Endodermal cell (in vitro differentiated cells): ENCODE measurements around the gene DDAH1. TPM values are rescaled to one million over a fixed set of nuclear protein-coding genes. Genes with fewer than 3 reads are reported as not detected.

ENCODE experiments used
- DNase-seq: peaks from one replicate; pipeline ENCODE4 v3.0.0-alpha.2; 2017
- H3K27ac ChIP-seq: 2 replicates; pipeline ENCODE4 v1.5.1; 2013; ENCODE audit warnings: mild to moderate bottlenecking, low read depth, low read length, moderate library complexity
- H3K27me3 ChIP-seq: 2 replicates; pipeline ENCODE4 v1.6.1; 2013; ENCODE audit warnings: mild to moderate bottlenecking, low read length, moderate library complexity; ENCODE audit not compliant: insufficient read depth, control insufficient read depth, poor library complexity, severe bottlenecking
- H3K36me3 ChIP-seq: 2 replicates; pipeline ENCODE4 v1.7.0; 2013; ENCODE audit warnings: mild to moderate bottlenecking, low read length, moderate library complexity; ENCODE audit not compliant: control insufficient read depth, insufficient read depth
- H3K4me1 ChIP-seq: one replicate; pipeline ENCODE4 v1.7.0; 2013; ENCODE audit warnings: low read length; ENCODE audit not compliant: control insufficient read depth, insufficient read depth
- H3K4me3 ChIP-seq: 2 replicates; pipeline ENCODE4 v1.5.1; 2013; ENCODE audit warnings: mild to moderate bottlenecking, low read length, moderate library complexity
- H3K9ac ChIP-seq: 2 replicates; pipeline ENCODE4 v1.6.1; 2013; ENCODE audit warnings: mild to moderate bottlenecking, low read length, moderate library complexity; ENCODE audit not compliant: poor library complexity, severe bottlenecking; ENCODE audit errors: extremely low read depth
- H3K9me3 ChIP-seq: 2 replicates; pipeline ENCODE4 v1.6.1; 2013; ENCODE audit warnings: mild to moderate bottlenecking, low read length, moderate library complexity; ENCODE audit not compliant: control insufficient read depth
- H3K27ac Mint-ChIP-seq: 2 replicates; pipeline ENCODE4 v1.8.0; 2020; ENCODE audit warnings: mixed read lengths
- H3K27me3 Mint-ChIP-seq: 2 replicates; pipeline ENCODE4 v1.8.0; 2021; ENCODE audit warnings: mild to moderate bottlenecking, mixed read lengths; ENCODE audit not compliant: insufficient read depth
- H3K36me3 Mint-ChIP-seq: 2 replicates; pipeline ENCODE4 v1.8.0; 2020; ENCODE audit warnings: low read depth, mixed read lengths
- H3K4me1 Mint-ChIP-seq: 2 replicates; pipeline ENCODE4 v1.8.0; 2020; ENCODE audit warnings: mixed read lengths
- H3K4me3 Mint-ChIP-seq: 2 replicates; pipeline ENCODE4 v1.8.0; 2020; ENCODE audit warnings: mild to moderate bottlenecking, moderate library complexity, mixed read lengths
- H3K9me3 Mint-ChIP-seq: 2 replicates; pipeline ENCODE4 v1.8.0; 2020; ENCODE audit warnings: mild to moderate bottlenecking, mixed read lengths
- CTCF ChIP-seq: fragments of 200-600 bp; sonication (generic); conservative IDR thresholded peaks from 2 replicates; pipeline ENCODE4 v1.5.0; 2021; ENCODE audit warnings: antibody characterized with exemption, mild to moderate bottlenecking
- WGBS, 2 experiments: methylation state at CpG; one replicate each; pipeline versions ENCODE4 v1.1.5 to v1.1.7; 2013; ENCODE audit warnings: missing lambda C conversion rate in 2 of 2, mixed read lengths in 1 of 2; ENCODE audit not compliant: insufficient coverage in 1 of 2, insufficient read length in 1 of 2; 5-methylcytosine and 5-hydroxymethylcytosine counted together
- total RNA-seq, 2 donors: library from RNA; stranded (reverse); fragmentation: NEBNext Ultra II Directional in 1 of 2; extraction: Animal tissue kit (Norgen Biotek cat#: 25700) in 1 of 2; gene quantifications; 2 replicates in 1 of 2; 3 replicates in 1 of 2; pipeline ENCODE4 v1.2.1, GENCODE V29; 2021

Gene DDAH1
- total RNA-seq, 2 donors from 2014 or later: 16.3 to 22.8 TPM

GRCh38 chr1:85313888-85314696 is 150.9 kb downstream of the DDAH1 start:
- H3K27me3 ChIP-seq: no peaks in the 10 kb centered on the region
- H3K4me1 ChIP-seq: no peaks in the 10 kb centered on the region
- H3K36me3 Mint-ChIP-seq: no peaks in the 10 kb centered on the region
- no peaks in the 10 kb centered on the region for H3K27me3 Mint-ChIP-seq
- TF ChIP-seq CTCF: no peak
- H3K27ac ChIP-seq: no peak overlapping the region
- H3K9me3 ChIP-seq: no peaks in the 10 kb centered on the region
- H3K4me3 Mint-ChIP-seq: no peak overlapping the region
- H3K27ac Mint-ChIP-seq: no peak overlapping the region
- H3K4me3 ChIP-seq: no peak overlapping the region
- H3K9ac ChIP-seq: no peak overlapping the region
- DNase-seq: no peak
- 90 to 96% methylated on average over 3 of the region's 3 CpGs for WGBS, 2 experiments
- no peaks in the 10 kb centered on the region for H3K9me3 Mint-ChIP-seq
- H3K4me1 Mint-ChIP-seq: peaks cover 1% of the 10 kb centered on the region
- no peaks in the 10 kb centered on the region for H3K36me3 ChIP-seq

- Histone ChIP-seq H3K36me3 (no peaks in the 10 kb centered on the region), H3K9ac (no peak overlapping the region), H3K9me3 (no peaks in the 10 kb centered on the region), H3K27me3 (no peaks in the 10 kb centered on the region), H3K4me3 (no peak overlapping the region), H3K27ac (no peak overlapping the region), H3K4me1 (no peaks in the 10 kb centered on the region)
- Mint-ChIP-seq H3K36me3 (no peaks in the 10 kb centered on the region), H3K27ac (no peak overlapping the region), H3K27me3 (no peaks in the 10 kb centered on the region), H3K4me3 (no peak overlapping the region), H3K4me1 (peaks cover 7% of the 10 kb centered on the region), H3K9me3 (no peaks in the 10 kb centered on the region)
- no peak for DNase-seq
- 81 to 100% methylated on average over 2 of the region's 2 CpGs for whole genome bisulfite sequencing, 2 experiments
- TF ChIP-seq CTCF: no peak
These were observed 153.1 kb downstream of the DDAH1 start for GRCh38 chr1:85311818-85312217.

- H3K27ac ChIP-seq: no peak overlapping the region
- H3K9me3 Mint-ChIP-seq: no peaks in the 10 kb centered on the region
- H3K4me3 Mint-ChIP-seq: no peak overlapping the region
- no peaks in the 10 kb centered on the region for H3K36me3 ChIP-seq
- no peak overlapping the region for H3K4me3 ChIP-seq
- no peaks in the 10 kb centered on the region for H3K36me3 Mint-ChIP-seq
- H3K9ac ChIP-seq: no peak overlapping the region
- H3K27me3 Mint-ChIP-seq: peaks cover under 1% of the 10 kb centered on the region
- H3K27ac Mint-ChIP-seq: no peak overlapping the region
- H3K4me1 Mint-ChIP-seq: peaks cover 7% of the 10 kb centered on the region
- no peaks in the 10 kb centered on the region for H3K4me1 ChIP-seq
- DNase-seq: no peak
- no peak for TF ChIP-seq CTCF
- no peaks in the 10 kb centered on the region for H3K9me3 ChIP-seq
- no peaks in the 10 kb centered on the region for H3K27me3 ChIP-seq
- WGBS, 2 experiments: 80 to 88% methylated on average over 2 to 4 of the region's 4 CpGs
These were observed 156.1 kb downstream of the DDAH1 start for GRCh38 chr1:85308833-85309350.
